GM23338 (cell line): ENCODE data around the gene PARP2. TPM values are rescaled to one million over a fixed set of nuclear protein-coding genes. Genes with fewer than 3 reads are reported as not detected.

Source experiments
- ATAC-seq: fragments of 200-7000 bp; cut with Tn5 transposase; 3 replicates; pipeline ENCODE4 v1.9.1; 2020
- DNase-seq: peaks from one replicate; pipeline ENCODE4 v3.0.0-alpha.2; 2015; ENCODE audit warnings: low spot score
- H2AFZ ChIP-seq: fragments of 200-600 bp; sonication (generic); 2 replicates; pipeline ENCODE4 v1.8.0; 2016; ENCODE audit warnings: antibody characterized with exemption, mild to moderate bottlenecking, moderate library complexity
- H3F3A ChIP-seq: fragments of 200-600 bp; sonication (generic); replicated peaks from 2 replicates; pipeline ENCODE4 v1.8.0; 2017; ENCODE audit warnings: antibody characterized with exemption, mixed run types, low read depth
- H3K27ac ChIP-seq: fragments of 200-600 bp; sonication (generic); 2 replicates; pipeline ENCODE4 v1.6.1; 2016; ENCODE audit warnings: low read depth
- H3K27me3 ChIP-seq: fragments of 200-600 bp; sonication (generic); 2 replicates; pipeline ENCODE4 v1.8.0; 2016; ENCODE audit warnings: mild to moderate bottlenecking, mixed run types, moderate library complexity; ENCODE audit not compliant: insufficient read depth
- H3K36me3 ChIP-seq: fragments of 200-600 bp; sonication (generic); 2 replicates; pipeline ENCODE4 v1.8.0; 2016; ENCODE audit warnings: mild to moderate bottlenecking; ENCODE audit not compliant: insufficient read depth
- H3K4me1 ChIP-seq: fragments of 200-600 bp; sonication (generic); 2 replicates; pipeline ENCODE4 v1.8.0; 2016; ENCODE audit warnings: mild to moderate bottlenecking, moderate library complexity; ENCODE audit not compliant: insufficient read depth
- H3K4me2 ChIP-seq: fragments of 200-600 bp; sonication (generic); 2 replicates; pipeline ENCODE4 v1.7.1; 2017; ENCODE audit warnings: mixed run types
- H3K4me3 ChIP-seq: fragments of 200-600 bp; sonication (generic); 2 replicates; pipeline ENCODE4 v1.6.1; 2016; ENCODE audit warnings: mixed run types
- H3K79me2 ChIP-seq: fragments of 200-600 bp; sonication (generic); replicated peaks from 2 replicates; pipeline ENCODE4 v1.8.0; 2017; ENCODE audit warnings: mild to moderate bottlenecking; ENCODE audit not compliant: insufficient read depth
- H3K9me2 ChIP-seq: fragments of 200-600 bp; sonication (generic); 2 replicates; pipeline ENCODE4 v1.8.0; 2017; ENCODE audit not compliant: insufficient read depth
- H4K20me1 ChIP-seq: fragments of 200-600 bp; sonication (generic); replicated peaks from 2 replicates; pipeline ENCODE4 v1.8.0; 2017; ENCODE audit warnings: mild to moderate bottlenecking; ENCODE audit not compliant: insufficient read depth
- H3K27ac Mint-ChIP-seq: 2 replicates; pipeline ENCODE4 v1.8.0; 2020; ENCODE audit warnings: inconsistent platforms, mild to moderate bottlenecking, moderate library complexity, mixed read lengths
- H3K27me3 Mint-ChIP-seq: 3 replicates; pipeline ENCODE4 v1.8.0; 2022; ENCODE audit warnings: low read depth, mild to moderate bottlenecking, moderate library complexity, mixed read lengths, inconsistent platforms; ENCODE audit not compliant: insufficient read depth, poor library complexity
- H3K36me3 Mint-ChIP-seq: 3 replicates; pipeline ENCODE4 v1.8.0; 2021; ENCODE audit warnings: low read depth, mild to moderate bottlenecking, inconsistent platforms, moderate library complexity, mixed read lengths
- H3K4me1 Mint-ChIP-seq: 3 replicates; pipeline ENCODE4 v1.8.0; 2020; ENCODE audit warnings: mild to moderate bottlenecking, inconsistent platforms, mixed read lengths
- H3K4me3 Mint-ChIP-seq: 3 replicates; pipeline ENCODE4 v1.8.0; 2021; ENCODE audit warnings: moderate library complexity, mild to moderate bottlenecking, inconsistent platforms, mixed read lengths
- H3K9me3 Mint-ChIP-seq: 3 replicates; pipeline ENCODE4 v1.8.0; 2020; ENCODE audit warnings: moderate library complexity, mild to moderate bottlenecking, inconsistent platforms, mixed read lengths
- CREB1 ChIP-seq: fragments of 250-450 bp; sonication (Bioruptor Pico); IDR thresholded peaks from 2 replicates; pipeline ENCODE4 v1.5.0; 2020; ENCODE audit warnings: low read depth, mild to moderate bottlenecking, moderate library complexity
- ETS1 ChIP-seq: IDR thresholded peaks from 2 replicates; pipeline ENCODE4 v1.6.1; 2016; ENCODE audit warnings: antibody characterized with exemption
- EZH2 ChIP-seq: fragments of 200-600 bp; sonication (generic); IDR thresholded peaks from one replicate; pipeline ENCODE4 v1.8.0; 2017; ENCODE audit warnings: antibody characterized with exemption, mild to moderate bottlenecking, low read depth; ENCODE audit not compliant: unreplicated experiment
- EZH2phosphoT487 ChIP-seq: fragments of 200-600 bp; sonication (generic); IDR thresholded peaks from one replicate; pipeline ENCODE4 v1.8.1; 2018; ENCODE audit warnings: antibody characterized with exemption; ENCODE audit not compliant: unreplicated experiment
- JUNB ChIP-seq: IDR thresholded peaks from one replicate; pipeline ENCODE4 v1.6.1; 2016; ENCODE audit warnings: antibody characterized with exemption; ENCODE audit not compliant: unreplicated experiment
- NANOG ChIP-seq: IDR thresholded peaks from 2 replicates; pipeline ENCODE4 v1.6.1; 2016; ENCODE audit warnings: antibody characterized with exemption, borderline replicate concordance
- POLR2AphosphoS5 ChIP-seq: IDR thresholded peaks from 2 replicates; pipeline ENCODE4 v1.6.1; 2016; ENCODE audit warnings: antibody characterized with exemption, low read depth
- REST ChIP-seq: IDR thresholded peaks from one replicate; pipeline ENCODE4 v1.6.1; 2018; ENCODE audit warnings: antibody characterized with exemption; ENCODE audit not compliant: unreplicated experiment
- STAT1 ChIP-seq: IDR thresholded peaks from one replicate; pipeline ENCODE4 v1.6.1; 2016; ENCODE audit warnings: antibody characterized with exemption; ENCODE audit not compliant: unreplicated experiment
- ZNF114 ChIP-seq: fragments of 250-450 bp; sonication (Bioruptor Pico); IDR thresholded peaks from 2 replicates; pipeline ENCODE4 v1.5.0; 2020; ENCODE audit warnings: mild to moderate bottlenecking, moderate library complexity
- ZNF331 ChIP-seq: fragments of 250-450 bp; sonication (Bioruptor Pico); IDR thresholded peaks from 2 replicates; pipeline ENCODE4 v1.5.0; 2020; ENCODE audit warnings: low read depth, mild to moderate bottlenecking, moderate library complexity
- ZNF462 ChIP-seq: fragments of 250-450 bp; sonication (Bioruptor Pico); IDR thresholded peaks from 2 replicates; pipeline ENCODE4 v1.5.0; 2020; ENCODE audit warnings: mild to moderate bottlenecking, moderate library complexity
- polyA plus RNA-seq: library from polyadenylated mRNA; unstranded; fragments of >200 nt; fragmentation: Nextera tagmentation; extraction: Ambion mirVana; gene quantifications from 2 replicates; pipeline ENCODE4 v1.2.1, GENCODE V29; 2016
- total RNA-seq: library from RNA; depleted of rRNA; stranded (reverse); fragments of >200 nt; shearing (Covaris generic); gene quantifications from 2 replicates; pipeline ENCODE4 v1.2.3, GENCODE V29; 2014
- TF ChIP-seq, protein P1 (sequence below), 2 experiments: fragments of 200-600 bp in 1 of 2; sonication (generic) in 1 of 2; conservative IDR thresholded peaks; 2 replicates each; pipeline versions ENCODE4 v1.5.1 to v1.6.1; 2016 to 2017; ENCODE audit warnings: antibody characterized with exemption in 2 of 2, low read depth in 2 of 2, mild to moderate bottlenecking in 2 of 2, moderate library complexity in 1 of 2

Gene PARP2
- total and polyA plus RNA-seq, 2 experiments from 2014 or later: 27.8 to 42.7 TPM

- no peak for DNase-seq
- peaks cover 3% of the 10 kb centered on the region; the same call in 2 of the 3 replicates for H3K4me1 Mint-ChIP-seq
These were observed 39.6 kb downstream of the PARP2 start for GRCh38 chr14:20383032-20383431.

More at GRCh38 chr14:20383032-20383431, 39.6 kb downstream of the PARP2 start:
- no peaks in the 10 kb centered on the region; the same call in 2 of the 3 replicates for H3K9me3 Mint-ChIP-seq
- no peak overlapping the region for H3K4me3 Mint-ChIP-seq
- Histone ChIP-seq H3K9me2 (no peaks in the 10 kb centered on the region), H3K27me3 (no peaks in the 10 kb centered on the region), H3K79me2 (no peaks in the 10 kb centered on the region), H3F3A (no peaks in the 10 kb centered on the region), H3K27ac (no peak overlapping the region), H3K4me1 (no peaks in the 10 kb centered on the region), H3K4me2 (no peak overlapping the region), H2AFZ (no peak overlapping the region), H3K36me3 (peaks cover 4% of the 10 kb centered on the region; the same call in 1 of the 2 replicates), H4K20me1 (no peaks in the 10 kb centered on the region), H3K4me3 (no peak overlapping the region)
- no peak for ATAC-seq
- H3K27me3 Mint-ChIP-seq: peaks cover 9% of the 10 kb centered on the region
- peaks cover 52% of the 10 kb centered on the region for H3K36me3 Mint-ChIP-seq
- no peak overlapping the region for H3K27ac Mint-ChIP-seq
- TF ChIP-seq JUNB (no peak), ZNF331 (CRISPR knock-in tag) (no peak), ZNF114 (no peak), ETS1 (no peak), EZH2 (no peak), STAT1 (no peak), REST (no peak), POLR2AphosphoS5 (no peak), CREB1 (CRISPR knock-in tag) (no peak), EZH2phosphoT487 (no peak), ZNF462 (CRISPR knock-in tag) (no peak), NANOG (no peak)
- TF ChIP-seq, protein P1, sequence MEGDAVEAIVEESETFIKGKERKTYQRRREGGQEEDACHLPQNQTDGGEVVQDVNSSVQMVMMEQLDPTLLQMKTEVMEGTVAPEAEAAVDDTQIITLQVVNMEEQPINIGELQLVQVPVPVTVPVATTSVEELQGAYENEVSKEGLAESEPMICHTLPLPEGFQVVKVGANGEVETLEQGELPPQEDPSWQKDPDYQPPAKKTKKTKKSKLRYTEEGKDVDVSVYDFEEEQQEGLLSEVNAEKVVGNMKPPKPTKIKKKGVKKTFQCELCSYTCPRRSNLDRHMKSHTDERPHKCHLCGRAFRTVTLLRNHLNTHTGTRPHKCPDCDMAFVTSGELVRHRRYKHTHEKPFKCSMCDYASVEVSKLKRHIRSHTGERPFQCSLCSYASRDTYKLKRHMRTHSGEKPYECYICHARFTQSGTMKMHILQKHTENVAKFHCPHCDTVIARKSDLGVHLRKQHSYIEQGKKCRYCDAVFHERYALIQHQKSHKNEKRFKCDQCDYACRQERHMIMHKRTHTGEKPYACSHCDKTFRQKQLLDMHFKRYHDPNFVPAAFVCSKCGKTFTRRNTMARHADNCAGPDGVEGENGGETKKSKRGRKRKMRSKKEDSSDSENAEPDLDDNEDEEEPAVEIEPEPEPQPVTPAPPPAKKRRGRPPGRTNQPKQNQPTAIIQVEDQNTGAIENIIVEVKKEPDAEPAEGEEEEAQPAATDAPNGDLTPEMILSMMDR (conservative IDR thresholded peaks at IDR 0.05; ENCODE audit: low read depth in 2 of 2): no peak
